ENCODE data around the gene CLIP2. TPM values are rescaled to one million over a fixed set of nuclear protein-coding genes. Genes with fewer than 3 reads are reported as not detected.

Gene CLIP2
- total RNA-seq, 1 experiment from 2014 or later: 14.2 TPM

DNA sequence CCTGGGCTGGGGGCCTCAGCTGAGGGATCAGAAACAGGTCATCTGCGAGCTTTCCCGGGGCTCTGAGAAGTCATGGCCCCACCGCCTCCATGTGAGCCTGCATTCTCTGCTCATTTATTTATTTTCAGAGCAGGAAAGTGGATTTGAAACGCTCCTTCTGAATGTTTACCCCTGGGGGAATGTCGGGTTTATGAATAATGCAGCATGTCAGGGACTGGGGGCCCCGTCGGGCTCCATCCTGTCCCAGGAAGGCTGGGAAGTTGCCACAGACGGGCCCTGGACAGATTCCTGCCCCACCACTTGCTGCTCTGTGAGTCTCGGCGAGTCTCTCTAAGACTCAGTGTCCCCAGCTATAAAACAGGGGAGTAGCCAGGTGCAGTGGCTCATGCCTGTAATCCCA lies 152.6 kb downstream of the CLIP2 start:
- Mint-ChIP-seq H3K27me3 (ENCODE audit: insufficient read depth, unreplicated experiment) (no peaks in the 10 kb centered on the region), H3K36me3 (ENCODE audit: insufficient read depth, unreplicated experiment) (no peaks in the 10 kb centered on the region), H3K9me3 (ENCODE audit: unreplicated experiment) (no peaks in the 10 kb centered on the region), H3K4me1 (ENCODE audit: insufficient read depth, unreplicated experiment) (no peaks in the 10 kb centered on the region), H3K4me3 (ENCODE audit: unreplicated experiment) (no peak overlapping the region), H3K27ac (ENCODE audit: low read depth, unreplicated experiment) (no peak overlapping the region)
- no TSS peak for BruUV-seq (replicated peaks)
- intact Hi-C loops (cut with micrococcal nuclease): no loop called here
- ChIA-PET CTCF (interaction anchor here (0.6 to 2.4 kb wide), 4 partner anchors 8 to 455 kb away, joined by 3 to 13 read pairs (median 4); no protein-coding TSS in a partner anchor), POLR2A (no interaction called here)
- TF ChIP-seq, protein P1, sequence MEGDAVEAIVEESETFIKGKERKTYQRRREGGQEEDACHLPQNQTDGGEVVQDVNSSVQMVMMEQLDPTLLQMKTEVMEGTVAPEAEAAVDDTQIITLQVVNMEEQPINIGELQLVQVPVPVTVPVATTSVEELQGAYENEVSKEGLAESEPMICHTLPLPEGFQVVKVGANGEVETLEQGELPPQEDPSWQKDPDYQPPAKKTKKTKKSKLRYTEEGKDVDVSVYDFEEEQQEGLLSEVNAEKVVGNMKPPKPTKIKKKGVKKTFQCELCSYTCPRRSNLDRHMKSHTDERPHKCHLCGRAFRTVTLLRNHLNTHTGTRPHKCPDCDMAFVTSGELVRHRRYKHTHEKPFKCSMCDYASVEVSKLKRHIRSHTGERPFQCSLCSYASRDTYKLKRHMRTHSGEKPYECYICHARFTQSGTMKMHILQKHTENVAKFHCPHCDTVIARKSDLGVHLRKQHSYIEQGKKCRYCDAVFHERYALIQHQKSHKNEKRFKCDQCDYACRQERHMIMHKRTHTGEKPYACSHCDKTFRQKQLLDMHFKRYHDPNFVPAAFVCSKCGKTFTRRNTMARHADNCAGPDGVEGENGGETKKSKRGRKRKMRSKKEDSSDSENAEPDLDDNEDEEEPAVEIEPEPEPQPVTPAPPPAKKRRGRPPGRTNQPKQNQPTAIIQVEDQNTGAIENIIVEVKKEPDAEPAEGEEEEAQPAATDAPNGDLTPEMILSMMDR (IDR thresholded peaks at IDR 0.05; ENCODE audit: unreplicated experiment): no peak
- DNase-seq (ENCODE audit: unreplicated experiment): no peak

DNA sequence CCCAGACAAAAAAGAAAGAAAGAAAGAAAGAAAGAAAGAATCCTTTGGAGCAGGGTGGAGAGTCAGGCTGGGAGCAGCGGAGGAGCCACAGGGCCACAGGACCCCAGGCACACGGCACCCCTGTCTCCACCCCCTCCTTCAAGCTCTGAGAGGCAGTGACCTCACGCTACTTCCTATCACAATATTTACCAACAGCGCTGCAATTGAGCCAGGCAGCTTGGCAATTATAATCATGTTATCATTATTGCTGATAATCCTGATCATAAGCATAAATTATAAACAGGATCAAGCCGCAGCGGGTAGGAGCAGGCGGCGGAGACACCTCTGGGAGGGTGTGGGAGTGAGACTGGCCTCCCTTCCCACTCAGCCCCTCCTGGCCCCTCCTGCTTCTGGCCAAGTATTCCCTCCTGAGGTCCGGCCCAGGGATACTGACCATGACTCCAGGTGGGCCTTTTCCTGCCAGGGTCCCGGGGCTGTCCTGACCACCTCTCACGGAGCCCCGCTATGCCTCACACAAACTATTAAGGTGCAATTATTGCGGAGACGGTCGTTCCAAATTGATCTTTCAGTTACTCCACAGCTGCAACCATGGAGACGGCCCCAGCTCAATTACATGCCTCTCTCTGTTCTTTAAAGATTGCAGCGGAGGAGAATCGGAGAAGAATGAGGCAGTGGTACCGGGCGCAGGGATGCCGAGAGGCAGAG lies 154.5 kb downstream of the CLIP2 start:
- DNase-seq (ENCODE audit: unreplicated experiment): no peak
- CTCF ChIA-PET: interaction anchor here (0.6 to 1.1 kb wide), 3 partner anchors 21 to 865 kb away, joined by 3 to 5 read pairs (median 4); no protein-coding TSS in a partner anchor
- Mint-ChIP-seq H3K4me3 (ENCODE audit: unreplicated experiment) (no peak overlapping the region), H3K36me3 (ENCODE audit: insufficient read depth, unreplicated experiment) (no peaks in the 10 kb centered on the region), H3K27ac (ENCODE audit: low read depth, unreplicated experiment) (no peak overlapping the region), H3K9me3 (ENCODE audit: unreplicated experiment) (no peaks in the 10 kb centered on the region), H3K4me1 (ENCODE audit: insufficient read depth, unreplicated experiment) (no peaks in the 10 kb centered on the region), H3K27me3 (ENCODE audit: insufficient read depth, unreplicated experiment) (no peaks in the 10 kb centered on the region)
- no TSS peak for BruUV-seq (replicated peaks)
- POLR2A ChIA-PET: no interaction called here
- TF ChIP-seq, protein P1 (IDR thresholded peaks at IDR 0.05; ENCODE audit: unreplicated experiment): no peak
- intact Hi-C loops (cut with micrococcal nuclease): no loop called here

DNA sequence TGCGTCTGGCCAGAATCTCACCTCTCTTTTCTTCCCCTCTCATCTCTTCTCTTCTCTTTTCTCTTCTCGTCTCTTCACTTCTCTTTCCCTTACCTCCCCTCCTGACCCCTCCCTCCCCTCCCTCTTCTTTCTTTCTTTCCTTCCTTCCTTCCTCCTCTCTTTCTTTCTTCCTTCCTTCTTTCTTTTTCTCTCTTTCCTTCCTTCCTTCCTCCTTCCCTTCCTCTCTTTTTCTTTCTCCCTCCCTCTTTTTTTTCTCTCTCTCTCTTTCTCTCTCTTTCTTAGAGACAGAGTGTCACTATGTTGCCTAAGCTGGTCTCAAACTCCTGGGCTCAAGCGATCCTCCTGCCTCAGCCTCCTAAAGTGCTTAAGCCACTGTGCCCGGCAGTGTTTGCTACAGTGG lies 159.9 kb downstream of the CLIP2 start:
- H3K36me3 Mint-ChIP-seq (ENCODE audit: insufficient read depth, unreplicated experiment): no peaks in the 10 kb centered on the region
- H3K27me3 Mint-ChIP-seq (ENCODE audit: insufficient read depth, unreplicated experiment): no peaks in the 10 kb centered on the region
- intact Hi-C loops (cut with micrococcal nuclease): no loop called here
- H3K27ac Mint-ChIP-seq (ENCODE audit: low read depth, unreplicated experiment): no peak overlapping the region
- CTCF ChIA-PET: interaction anchor here (0.5 to 2.0 kb wide), 13 partner anchors 8 to 272 kb away, joined by 3 to 13 read pairs (median 4); no protein-coding TSS in a partner anchor
- no peak overlapping the region for H3K4me3 Mint-ChIP-seq (ENCODE audit: unreplicated experiment)
- H3K9me3 Mint-ChIP-seq (ENCODE audit: unreplicated experiment): no peaks in the 10 kb centered on the region
- TF ChIP-seq, protein P1 (IDR thresholded peaks at IDR 0.05; ENCODE audit: unreplicated experiment): no peak
- peaks cover 7% of the 10 kb centered on the region for H3K4me1 Mint-ChIP-seq (ENCODE audit: insufficient read depth, unreplicated experiment)
- no TSS peak for BruUV-seq (replicated peaks)
- POLR2A ChIA-PET: interaction anchor here (0.7 kb wide), 1 partner anchor 13 kb away, joined by 4 read pairs; no protein-coding TSS in a partner anchor
- DNase-seq (ENCODE audit: unreplicated experiment): no peak

DNA sequence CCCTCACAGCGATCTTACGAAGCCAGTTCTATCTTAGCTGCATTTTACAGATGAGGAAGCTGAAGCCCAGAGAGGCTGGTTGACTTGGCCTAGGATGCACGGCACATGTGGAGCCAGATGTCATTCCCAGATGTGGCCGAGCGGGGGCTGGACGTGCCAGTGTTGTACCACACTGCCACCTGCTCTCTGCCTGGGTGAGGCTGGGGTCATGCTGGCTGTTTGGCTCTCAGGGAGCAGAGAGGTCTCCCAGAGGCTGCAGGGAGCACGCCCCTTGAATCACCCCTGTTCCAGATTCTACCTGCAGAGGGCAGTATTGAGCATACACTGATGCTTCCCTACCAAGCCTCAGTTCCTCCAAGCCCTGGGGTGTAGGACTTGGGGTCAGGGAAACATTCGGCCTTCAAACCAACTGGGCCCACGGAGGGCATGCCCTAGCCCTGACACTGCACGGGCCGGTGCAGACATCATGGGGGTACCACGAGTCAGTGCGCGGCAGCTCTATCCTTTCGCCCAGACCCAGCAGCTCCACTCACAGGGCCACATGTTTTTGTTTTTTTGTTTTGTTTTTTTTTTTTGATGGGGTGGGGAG lies 160.7 kb downstream of the CLIP2 start:
- H3K27ac Mint-ChIP-seq (ENCODE audit: low read depth, unreplicated experiment): no peak overlapping the region
- TF ChIP-seq, protein P1 (IDR thresholded peaks at IDR 0.05; ENCODE audit: unreplicated experiment): peak; percentile 83
- ChIA-PET POLR2A (interaction anchor here (0.7 to 6.6 kb wide), 2 partner anchors 12 to 30 kb away, joined by 4 to 101 read pairs; no protein-coding TSS in a partner anchor), CTCF (interaction anchor here (0.6 to 2.0 kb wide), 22 partner anchors 9 to 272 kb away, joined by 3 to 13 read pairs (median 3); no protein-coding TSS in a partner anchor)
- no peaks in the 10 kb centered on the region for H3K27me3 Mint-ChIP-seq (ENCODE audit: insufficient read depth, unreplicated experiment)
- H3K36me3 Mint-ChIP-seq (ENCODE audit: insufficient read depth, unreplicated experiment): no peaks in the 10 kb centered on the region
- peaks cover 7% of the 10 kb centered on the region for H3K4me1 Mint-ChIP-seq (ENCODE audit: insufficient read depth, unreplicated experiment)
- H3K4me3 Mint-ChIP-seq (ENCODE audit: unreplicated experiment): no peak overlapping the region
- BruUV-seq (replicated peaks): no TSS peak
- peak; percentile 71 for DNase-seq (ENCODE audit: unreplicated experiment)
- H3K9me3 Mint-ChIP-seq (ENCODE audit: unreplicated experiment): no peaks in the 10 kb centered on the region
- intact Hi-C loops (cut with micrococcal nuclease): loop anchor here (10.0 kb wide), 1 partner anchor 95 kb away; no protein-coding TSS in a partner anchor

All from MCF 10A (cell line).